Tibial nerve (tissue), 3 donors: ENCODE measurements around the gene RSRC1.

ENCODE experiments used
- POLR2A ChIP-seq, 2 donors: fragments of 450-650 bp; IDR thresholded peaks; one replicate each; pipeline ENCODE4 v1.6.1; 2017; ENCODE audit warnings: antibody characterized with exemption in 2 of 2, mild to moderate bottlenecking in 2 of 2, moderate library complexity in 2 of 2
- TF ChIP-seq, protein P1 (sequence below), 5 experiments: fragments of 200-600 bp in 3 of 5; fragments of 450-650 bp in 2 of 5; sonication (generic) in 3 of 5; IDR thresholded peaks; one replicate each; pipeline ENCODE4 v1.5.1; 2016 to 2019; ENCODE audit warnings: antibody characterized with exemption in 5 of 5, mild to moderate bottlenecking in 3 of 5, moderate library complexity in 2 of 5

DNA sequence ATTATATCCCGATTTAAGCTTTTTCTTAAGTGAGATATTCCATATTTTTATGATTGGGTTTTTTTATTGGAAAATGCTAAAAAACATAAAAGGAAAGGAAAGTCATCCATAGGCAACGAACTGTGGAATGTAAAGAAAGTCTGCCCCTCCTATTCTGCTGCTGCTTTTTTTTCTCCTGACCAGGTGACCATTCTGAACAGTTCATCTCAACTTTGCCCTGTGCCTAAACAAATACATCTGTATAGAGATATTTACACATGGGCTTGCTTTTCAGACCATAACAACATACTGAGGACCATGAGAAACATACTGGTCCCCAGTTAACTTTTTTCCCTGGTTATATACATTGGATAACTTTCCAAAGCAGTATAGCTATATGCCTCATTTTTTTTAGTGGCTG is 442.2 kb downstream of the RSRC1 start:
- TF ChIP-seq, protein P1, sequence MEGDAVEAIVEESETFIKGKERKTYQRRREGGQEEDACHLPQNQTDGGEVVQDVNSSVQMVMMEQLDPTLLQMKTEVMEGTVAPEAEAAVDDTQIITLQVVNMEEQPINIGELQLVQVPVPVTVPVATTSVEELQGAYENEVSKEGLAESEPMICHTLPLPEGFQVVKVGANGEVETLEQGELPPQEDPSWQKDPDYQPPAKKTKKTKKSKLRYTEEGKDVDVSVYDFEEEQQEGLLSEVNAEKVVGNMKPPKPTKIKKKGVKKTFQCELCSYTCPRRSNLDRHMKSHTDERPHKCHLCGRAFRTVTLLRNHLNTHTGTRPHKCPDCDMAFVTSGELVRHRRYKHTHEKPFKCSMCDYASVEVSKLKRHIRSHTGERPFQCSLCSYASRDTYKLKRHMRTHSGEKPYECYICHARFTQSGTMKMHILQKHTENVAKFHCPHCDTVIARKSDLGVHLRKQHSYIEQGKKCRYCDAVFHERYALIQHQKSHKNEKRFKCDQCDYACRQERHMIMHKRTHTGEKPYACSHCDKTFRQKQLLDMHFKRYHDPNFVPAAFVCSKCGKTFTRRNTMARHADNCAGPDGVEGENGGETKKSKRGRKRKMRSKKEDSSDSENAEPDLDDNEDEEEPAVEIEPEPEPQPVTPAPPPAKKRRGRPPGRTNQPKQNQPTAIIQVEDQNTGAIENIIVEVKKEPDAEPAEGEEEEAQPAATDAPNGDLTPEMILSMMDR (IDR thresholded peaks at IDR 0.05): no peak
- no peak for TF ChIP-seq POLR2A (IDR thresholded peaks at IDR 0.05)
